ENCODE data around the gene DDAH1. TPM values are rescaled to one million over a fixed set of nuclear protein-coding genes. Genes with fewer than 3 reads are reported as not detected.

The DDAH1 gene
- total and polyA plus RNA-seq, 4 donors = 12.8 to 54.6 (median 28.7) TPM

- Histone ChIP-seq H3K36me3 (ENCODE audit: control insufficient read depth in 1 of 2, insufficient read depth in 2 of 2, low read length in 1 of 2) (no peaks in the 10 kb centered on the region), H3K4me1 (ENCODE audit: control insufficient read depth in 1 of 2, insufficient read depth in 2 of 2, low read length in 2 of 2) (peaks cover 2 to 8% of the 10 kb centered on the region in 2 donors), H3K9me3 (ENCODE audit: control insufficient read depth, low read length) (no peaks in the 10 kb centered on the region), H3K27me3 (ENCODE audit: control insufficient read depth in 1 of 2, insufficient read depth in 2 of 2, low read length in 1 of 2) (no peaks in the 10 kb centered on the region), H3K27ac (ENCODE audit: low read depth in 1 of 2, low read length in 2 of 2) (no peak overlapping the region), H3K4me3 (ENCODE audit: low read length in 2 of 2) (no peak overlapping the region)
- ATAC-seq (ENCODE audit: low FRiP score) (no peak), DNase-seq (no peak)
- 97% methylated on average over 1 of the region's 1 CpG for WGBS, 2 donors
- intact Hi-C loops (cut with DNase I) = no loop called here
Measured at GRCh38 chr1:85444381-85444780, 20.6 kb downstream of the DDAH1 start.

DNA sequence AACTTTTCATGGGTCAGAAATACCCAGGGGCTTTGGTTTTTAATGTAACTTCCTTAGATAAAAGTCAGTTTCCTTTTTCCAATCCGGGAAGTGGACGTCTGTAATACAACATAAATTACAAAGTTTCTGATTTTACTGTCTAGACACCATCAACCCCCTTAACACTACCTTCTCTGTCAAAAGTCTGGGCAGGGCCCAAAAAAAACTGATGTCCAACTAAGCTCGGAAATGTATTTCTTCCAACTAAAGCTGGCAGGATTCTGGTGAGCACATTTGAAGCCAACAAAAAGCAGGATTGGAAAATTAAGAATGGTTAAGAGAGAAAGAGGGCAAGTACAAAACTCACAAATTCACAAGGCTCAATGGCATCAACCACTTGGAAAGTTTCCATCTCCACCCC lies 24.3 kb downstream of the DDAH1 start:
- 0 to 2% methylated on average over 3 of the region's 3 CpGs for WGBS, 2 donors
- Histone ChIP-seq H3K27ac (ENCODE audit: low read depth in 1 of 2, low read length in 2 of 2) (peak overlapping the region in 1 of 2 donors; percentile 36), H3K9me3 (ENCODE audit: control insufficient read depth, low read length) (no peaks in the 10 kb centered on the region), H3K36me3 (ENCODE audit: control insufficient read depth in 1 of 2, insufficient read depth in 2 of 2, low read length in 1 of 2) (no peaks in the 10 kb centered on the region), H3K27me3 (ENCODE audit: control insufficient read depth in 1 of 2, insufficient read depth in 2 of 2, low read length in 1 of 2) (no peaks in the 10 kb centered on the region), H3K4me1 (ENCODE audit: control insufficient read depth in 1 of 2, insufficient read depth in 2 of 2, low read length in 2 of 2) (peaks cover 2 to 8% of the 10 kb centered on the region in 2 donors), H3K4me3 (ENCODE audit: low read length in 2 of 2) (no peak overlapping the region)
- intact Hi-C loops (cut with DNase I) = no loop called here
- ATAC-seq (ENCODE audit: low FRiP score) (no peak), DNase-seq (no peak)

GRCh38 chr1:85438353-85438752 lies 26.6 kb downstream of the DDAH1 start:
- WGBS, 2 donors = 71% methylated on average over 2 of the region's 2 CpGs
- DNase-seq (no peak), ATAC-seq (ENCODE audit: low FRiP score) (no peak)
- no peak overlapping the region for H3K27ac ChIP-seq (ENCODE audit: low read depth in 1 of 2, low read length in 2 of 2)
- H3K4me3 ChIP-seq (ENCODE audit: low read length in 2 of 2) = no peak overlapping the region
- H3K4me1 ChIP-seq (ENCODE audit: control insufficient read depth in 1 of 2, insufficient read depth in 2 of 2, low read length in 2 of 2) = peaks cover 0 to 8% of the 10 kb centered on the region in 2 donors
- H3K36me3 ChIP-seq (ENCODE audit: control insufficient read depth in 1 of 2, insufficient read depth in 2 of 2, low read length in 1 of 2) = no peaks in the 10 kb centered on the region
- H3K27me3 ChIP-seq (ENCODE audit: control insufficient read depth in 1 of 2, insufficient read depth in 2 of 2, low read length in 1 of 2) = no peaks in the 10 kb centered on the region
- intact Hi-C loops (cut with DNase I) = no loop called here
- H3K9me3 ChIP-seq (ENCODE audit: control insufficient read depth, low read length) = no peaks in the 10 kb centered on the region

GRCh38 chr1:85437139-85437538 lies 27.8 kb downstream of the DDAH1 start:
- Histone ChIP-seq H3K27me3 (ENCODE audit: control insufficient read depth in 1 of 2, insufficient read depth in 2 of 2, low read length in 1 of 2) (no peaks in the 10 kb centered on the region), H3K4me1 (ENCODE audit: control insufficient read depth in 1 of 2, insufficient read depth in 2 of 2, low read length in 2 of 2) (peaks cover 0 to 8% of the 10 kb centered on the region in 2 donors), H3K27ac (ENCODE audit: low read depth in 1 of 2, low read length in 2 of 2) (no peak overlapping the region), H3K4me3 (ENCODE audit: low read length in 2 of 2) (no peak overlapping the region), H3K36me3 (ENCODE audit: control insufficient read depth in 1 of 2, insufficient read depth in 2 of 2, low read length in 1 of 2) (no peaks in the 10 kb centered on the region), H3K9me3 (ENCODE audit: control insufficient read depth, low read length) (no peaks in the 10 kb centered on the region)
- WGBS, 2 donors = 95 to 97% methylated on average over 3 of the region's 3 CpGs
- no peak for DNase-seq
- intact Hi-C loops (cut with DNase I) = no loop called here
- ATAC-seq (ENCODE audit: low FRiP score) = no peak

GRCh38 chr1:85433096-85433495 lies 31.9 kb downstream of the DDAH1 start:
- Histone ChIP-seq H3K4me1 (ENCODE audit: control insufficient read depth in 1 of 2, insufficient read depth in 2 of 2, low read length in 2 of 2) (no peaks in the 10 kb centered on the region), H3K4me3 (ENCODE audit: low read length in 2 of 2) (no peak overlapping the region), H3K9me3 (ENCODE audit: control insufficient read depth, low read length) (no peaks in the 10 kb centered on the region), H3K27me3 (ENCODE audit: control insufficient read depth in 1 of 2, insufficient read depth in 2 of 2, low read length in 1 of 2) (no peaks in the 10 kb centered on the region), H3K36me3 (ENCODE audit: control insufficient read depth in 1 of 2, insufficient read depth in 2 of 2, low read length in 1 of 2) (no peaks in the 10 kb centered on the region), H3K27ac (ENCODE audit: low read depth in 1 of 2, low read length in 2 of 2) (no peak overlapping the region)
- ATAC-seq (ENCODE audit: low FRiP score) = no peak
- 95 to 96% methylated on average over 5 of the region's 5 CpGs for WGBS, 2 donors
- DNase-seq = no peak
- intact Hi-C loops (cut with DNase I) = no loop called here

DNA sequence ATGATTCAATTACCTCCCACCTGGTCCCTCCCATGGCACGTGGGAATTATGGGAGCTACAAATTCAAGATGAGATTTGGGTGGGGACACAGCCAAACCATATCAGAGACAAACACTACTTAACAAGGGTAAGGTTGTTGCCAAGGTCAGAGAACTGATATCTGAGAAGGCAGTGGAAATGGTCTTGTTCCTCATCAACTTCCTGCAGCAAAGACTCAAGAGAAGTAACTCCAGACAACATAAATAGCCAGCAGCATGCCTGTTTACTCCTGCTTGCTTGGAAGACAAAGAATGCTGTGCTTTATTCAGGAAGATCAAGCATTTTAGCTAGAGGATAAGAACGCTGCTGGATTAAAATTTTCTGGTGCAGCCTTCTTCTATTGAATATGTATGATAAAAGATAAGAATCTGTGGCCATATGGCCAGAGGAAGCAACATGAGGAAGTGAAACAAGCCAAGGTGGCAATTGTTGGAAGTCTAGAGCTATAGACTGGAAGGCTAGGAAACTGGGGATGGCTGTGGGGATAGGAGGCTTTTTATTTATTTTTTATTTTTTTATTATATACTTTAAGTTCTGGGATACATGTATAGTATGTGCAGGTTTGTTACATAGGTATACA lies 36.4 kb downstream of the DDAH1 start:
- Histone ChIP-seq H3K36me3 (ENCODE audit: control insufficient read depth in 1 of 2, insufficient read depth in 2 of 2, low read length in 1 of 2) (no peaks in the 10 kb centered on the region), H3K9me3 (ENCODE audit: control insufficient read depth, low read length) (no peaks in the 10 kb centered on the region), H3K4me3 (ENCODE audit: low read length in 2 of 2) (no peak overlapping the region), H3K27me3 (ENCODE audit: control insufficient read depth in 1 of 2, insufficient read depth in 2 of 2, low read length in 1 of 2) (no peaks in the 10 kb centered on the region), H3K27ac (ENCODE audit: low read depth in 1 of 2, low read length in 2 of 2) (peak overlapping the region in 1 of 2 donors; percentile 98), H3K4me1 (ENCODE audit: control insufficient read depth in 1 of 2, insufficient read depth in 2 of 2, low read length in 2 of 2) (peaks cover 2 to 4% of the 10 kb centered on the region in 2 donors)
- intact Hi-C loops (cut with DNase I) = no loop called here
- no peak for DNase-seq
- 85 to 86% methylated on average over 2 of the region's 2 CpGs for WGBS, 2 donors
- ATAC-seq (ENCODE audit: low FRiP score) = no peak

- 86 to 88% methylated on average over 3 of the region's 3 CpGs for WGBS, 2 donors
- ATAC-seq (ENCODE audit: low FRiP score) = no peak
- H3K9me3 ChIP-seq (ENCODE audit: control insufficient read depth, low read length) = no peaks in the 10 kb centered on the region
Measured at GRCh38 chr1:85427849-85428248, 37.1 kb downstream of the DDAH1 start.

DNA sequence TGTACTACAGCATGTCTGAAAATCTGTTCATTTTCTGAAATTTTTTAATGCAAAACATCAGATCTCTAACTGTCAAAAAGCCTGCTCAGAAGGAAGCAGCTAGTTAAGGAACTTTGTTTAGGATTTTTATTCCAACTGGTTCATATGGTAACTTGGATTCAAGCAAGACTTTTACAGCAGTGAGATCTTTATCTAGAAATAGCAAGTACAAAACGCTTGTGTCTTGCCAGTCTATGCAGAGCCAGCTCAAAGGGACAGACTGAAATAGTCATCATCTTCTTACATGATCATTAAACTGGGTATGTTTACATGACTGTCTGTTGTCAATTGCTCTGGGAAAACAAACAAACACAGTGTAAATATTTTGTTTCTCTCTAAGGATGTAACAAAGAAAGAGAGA lies 37.6 kb downstream of the DDAH1 start:
- H3K9me3 ChIP-seq (ENCODE audit: control insufficient read depth, low read length) = no peaks in the 10 kb centered on the region
- no peaks in the 10 kb centered on the region for H3K27me3 ChIP-seq (ENCODE audit: control insufficient read depth in 1 of 2, insufficient read depth in 2 of 2, low read length in 1 of 2)
- DNase-seq (no peak), ATAC-seq (ENCODE audit: low FRiP score) (peak; percentile 76)
- peaks cover 2 to 4% of the 10 kb centered on the region in 2 donors for H3K4me1 ChIP-seq (ENCODE audit: control insufficient read depth in 1 of 2, insufficient read depth in 2 of 2, low read length in 2 of 2)
- intact Hi-C loops (cut with DNase I) = no loop called here
- WGBS, 2 donors = 1 to 2% methylated on average over 1 of the region's 1 CpG
- H3K4me3 ChIP-seq (ENCODE audit: low read length in 2 of 2) = no peak overlapping the region
- peak overlapping the region in 1 of 2 donors; percentile 9 for H3K27ac ChIP-seq (ENCODE audit: low read depth in 1 of 2, low read length in 2 of 2)
- no peaks in the 10 kb centered on the region for H3K36me3 ChIP-seq (ENCODE audit: control insufficient read depth in 1 of 2, insufficient read depth in 2 of 2, low read length in 1 of 2)

More at GRCh38 chr1:85427849-85428248, 37.1 kb downstream of the DDAH1 start:
- Histone ChIP-seq H3K4me3 (ENCODE audit: low read length in 2 of 2) (no peak overlapping the region), H3K27me3 (ENCODE audit: control insufficient read depth in 1 of 2, insufficient read depth in 2 of 2, low read length in 1 of 2) (no peaks in the 10 kb centered on the region), H3K36me3 (ENCODE audit: control insufficient read depth in 1 of 2, insufficient read depth in 2 of 2, low read length in 1 of 2) (no peaks in the 10 kb centered on the region), H3K4me1 (ENCODE audit: control insufficient read depth in 1 of 2, insufficient read depth in 2 of 2, low read length in 2 of 2) (peaks cover 2 to 4% of the 10 kb centered on the region in 2 donors), H3K27ac (ENCODE audit: low read depth in 1 of 2, low read length in 2 of 2) (peak overlapping the region; percentile 9 to 98)
- intact Hi-C loops (cut with DNase I) = no loop called here
- no peak for DNase-seq

- Histone ChIP-seq H3K27me3 (ENCODE audit: control insufficient read depth in 1 of 2, insufficient read depth in 2 of 2, low read length in 1 of 2) (no peaks in the 10 kb centered on the region), H3K4me1 (ENCODE audit: control insufficient read depth in 1 of 2, insufficient read depth in 2 of 2, low read length in 2 of 2) (peaks cover 0 to 2% of the 10 kb centered on the region in 2 donors), H3K9me3 (ENCODE audit: control insufficient read depth, low read length) (no peaks in the 10 kb centered on the region), H3K36me3 (ENCODE audit: control insufficient read depth in 1 of 2, insufficient read depth in 2 of 2, low read length in 1 of 2) (no peaks in the 10 kb centered on the region), H3K4me3 (ENCODE audit: low read length in 2 of 2) (no peak overlapping the region), H3K27ac (ENCODE audit: low read depth in 1 of 2, low read length in 2 of 2) (no peak overlapping the region)
- ATAC-seq (ENCODE audit: low FRiP score) = no peak
- DNase-seq = no peak
- 84 to 85% methylated on average over 1 of the region's 1 CpG for WGBS, 2 donors
- intact Hi-C loops (cut with DNase I) = no loop called here
Measured at GRCh38 chr1:85421179-85421578, 43.8 kb downstream of the DDAH1 start.

Data from aorta (tissue), 5 donors.